Mesendoderm (in vitro differentiated cells): Measurements from ENCODE around the gene WBP2NL.

ENCODE experiments used
- DNase-seq: peaks from one replicate; pipeline ENCODE4 v3.0.0; 2013
- H2AK5ac ChIP-seq: 2 replicates; pipeline ENCODE4 v1.6.1; 2013; ENCODE audit warnings: low read length, inconsistent platforms
- H2BK120ac ChIP-seq: 2 replicates; pipeline ENCODE4 v1.6.1; 2013; ENCODE audit warnings: low read depth, mild to moderate bottlenecking, low read length, moderate library complexity, mixed read lengths
- H2BK15ac ChIP-seq: replicated peaks from 2 replicates; pipeline ENCODE4 v1.6.1; 2013; ENCODE audit warnings: low read depth, mild to moderate bottlenecking, moderate library complexity
- H2BK5ac ChIP-seq: 2 replicates; pipeline ENCODE4 v1.6.1; 2013; ENCODE audit warnings: low read length, inconsistent platforms
- H3K18ac ChIP-seq: 2 replicates; pipeline ENCODE4 v1.6.1; 2013; ENCODE audit warnings: mild to moderate bottlenecking, low read length, mixed read lengths
- H3K23ac ChIP-seq: one replicate; pipeline ENCODE4 v1.6.1; 2013; ENCODE audit warnings: low read length
- H3K27ac ChIP-seq: 2 replicates; pipeline ENCODE4 v1.5.1; 2013; ENCODE audit warnings: low read depth, mild to moderate bottlenecking, inconsistent platforms, low read length, moderate library complexity
- H3K27me3 ChIP-seq: 2 replicates; pipeline ENCODE4 v1.6.1; 2013; ENCODE audit warnings: low read length, control low read depth, mild to moderate bottlenecking, inconsistent platforms; ENCODE audit not compliant: insufficient read depth, poor library complexity
- H3K36me3 ChIP-seq: 2 replicates; pipeline ENCODE4 v1.6.1; 2013; ENCODE audit warnings: low read length, inconsistent platforms; ENCODE audit not compliant: control insufficient read depth, insufficient read depth
- H3K4ac ChIP-seq: one replicate; pipeline ENCODE4 v1.6.1; 2013; ENCODE audit warnings: low read depth, mild to moderate bottlenecking, low read length, moderate library complexity
- H3K4me1 ChIP-seq: 2 replicates; pipeline ENCODE4 v1.6.1; 2013; ENCODE audit warnings: low read depth, low read length, inconsistent platforms; ENCODE audit not compliant: control insufficient read depth
- H3K4me2 ChIP-seq: 2 replicates; pipeline ENCODE4 v1.6.1; 2013; ENCODE audit warnings: low read length
- H3K4me3 ChIP-seq: 2 replicates; pipeline ENCODE4 v1.5.1; 2013; ENCODE audit warnings: mild to moderate bottlenecking, low read length
- H3K56ac ChIP-seq: one replicate; pipeline ENCODE4 v1.6.1; 2013; ENCODE audit warnings: low read length
- H3K79me1 ChIP-seq: 2 replicates; pipeline ENCODE4 v1.6.1; 2013; ENCODE audit warnings: low read length, inconsistent platforms
- H3K79me2 ChIP-seq: 2 replicates; pipeline ENCODE4 v1.6.1; 2013; ENCODE audit warnings: mild to moderate bottlenecking, low read length; ENCODE audit not compliant: control insufficient read depth, insufficient read depth
- H3K9ac ChIP-seq: 2 replicates; pipeline ENCODE4 v1.6.1; 2013; ENCODE audit warnings: low read length, inconsistent platforms
- H4K5ac ChIP-seq: one replicate; pipeline ENCODE4 v1.6.1; 2013; ENCODE audit warnings: low read length
- H4K8ac ChIP-seq: one replicate; pipeline ENCODE4 v1.6.1; 2013; ENCODE audit warnings: low read depth, mild to moderate bottlenecking, control low read depth, low read length, moderate library complexity
- WGBS: extraction: QIAGEN DNeasy Blood & Tissue Kit; methylation state at CpG from one replicate; pipeline ENCODE4 v1.1.7; 2013; ENCODE audit warnings: low lambda C conversion rate, missing lambda C conversion rate; ENCODE audit not compliant: insufficient coverage; ENCODE audit errors: extremely low coverage; 5-methylcytosine and 5-hydroxymethylcytosine counted together

WBP2NL gene

DNA sequence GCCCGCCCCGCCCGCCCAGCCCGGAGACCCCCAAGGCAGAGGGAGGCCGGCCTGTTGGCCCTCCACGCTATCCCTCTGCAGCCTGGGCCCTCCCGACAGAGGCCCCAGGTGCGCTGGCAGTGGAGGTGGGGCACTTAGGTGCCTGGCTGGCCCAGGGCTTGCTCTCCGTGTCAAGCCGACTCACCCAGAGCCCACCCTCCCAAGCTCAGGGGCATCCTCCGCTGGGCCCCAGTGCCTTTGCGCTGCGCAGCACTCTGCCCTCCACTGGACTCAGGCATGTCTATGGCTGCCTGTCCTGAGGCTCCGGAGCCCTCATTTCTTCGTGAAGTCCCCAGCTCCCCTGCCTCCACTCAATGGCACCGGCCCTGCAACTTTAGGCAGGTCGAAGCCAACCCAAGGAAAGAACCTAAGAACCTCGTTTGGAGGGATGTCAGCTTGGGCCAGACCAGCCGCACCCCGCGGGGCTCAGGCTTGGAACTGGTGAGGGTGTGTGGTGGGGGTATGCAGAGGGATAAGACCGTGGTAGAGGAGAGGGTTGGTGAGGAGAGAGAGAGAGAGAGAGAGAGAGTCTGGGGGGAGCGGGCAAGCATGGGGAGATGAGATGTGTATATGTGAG lies 40.5 kb upstream of the WBP2NL start:
- Histone ChIP-seq H2AK5ac (no peak overlapping the region), H3K36me3 (no peaks in the 10 kb centered on the region), H3K27me3 (no peaks in the 10 kb centered on the region), H3K18ac (no peak overlapping the region), H4K5ac (no peak overlapping the region), H3K79me2 (no peaks in the 10 kb centered on the region), H2BK5ac (no peak overlapping the region), H3K4me3 (no peak overlapping the region), H3K9ac (peak overlapping the region; percentile 35), H3K4me1 (no peaks in the 10 kb centered on the region), H3K79me1 (no peaks in the 10 kb centered on the region), H3K56ac (peak overlapping the region; percentile 61), H2BK120ac (no peak overlapping the region), H2BK15ac (no peak overlapping the region), H3K4ac (peak overlapping the region; percentile 20), H3K4me2 (peak overlapping the region; percentile 11), H4K8ac (no peak overlapping the region), H3K27ac (no peak overlapping the region), H3K23ac (no peak overlapping the region)
- WGBS = no CpG with 5 or more reads among the region's 23 CpGs
- DNase-seq = no peak

DNA sequence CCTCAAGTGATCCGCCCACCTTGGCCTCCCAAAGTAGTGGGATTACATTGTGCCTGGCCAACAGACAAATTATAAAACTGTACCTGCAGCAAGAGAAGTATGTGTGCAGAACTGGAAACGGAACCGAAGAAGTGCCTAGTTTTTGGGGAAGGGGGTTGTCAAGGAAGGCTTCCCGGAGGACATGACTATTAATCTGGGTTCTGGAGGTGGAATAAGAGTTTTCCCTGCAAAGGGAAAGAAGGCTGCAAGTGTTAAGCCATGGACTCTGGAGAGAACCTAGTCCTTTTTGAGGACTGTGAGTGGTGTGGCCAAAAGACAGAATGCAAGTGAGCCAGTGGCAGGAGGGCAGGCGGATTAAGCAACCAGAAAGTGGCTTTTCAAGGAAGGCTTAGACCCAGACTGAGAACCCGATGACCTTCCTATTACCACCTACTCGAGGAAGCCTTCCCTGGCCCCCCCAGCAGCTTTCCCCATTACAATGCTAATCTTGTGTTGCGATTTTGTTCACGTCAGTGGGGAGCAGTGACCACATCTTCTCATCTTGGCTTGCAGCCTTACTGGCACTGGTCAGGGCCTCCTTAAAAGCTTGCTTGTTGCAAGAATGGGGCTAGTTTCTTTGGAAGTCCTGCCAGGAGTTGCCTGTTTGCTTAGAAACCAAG lies 35.0 kb upstream of the WBP2NL start:
- Histone ChIP-seq H3K79me1 (no peaks in the 10 kb centered on the region), H3K18ac (no peak overlapping the region), H3K9ac (no peak overlapping the region), H2BK5ac (no peak overlapping the region), H3K4ac (no peak overlapping the region), H3K4me1 (peaks cover 3% of the 10 kb centered on the region), H3K56ac (no peak overlapping the region), H3K27ac (no peak overlapping the region), H3K27me3 (no peaks in the 10 kb centered on the region), H3K4me3 (no peak overlapping the region), H3K4me2 (no peak overlapping the region), H4K8ac (no peak overlapping the region), H3K79me2 (no peaks in the 10 kb centered on the region), H3K36me3 (no peaks in the 10 kb centered on the region), H4K5ac (no peak overlapping the region), H2BK15ac (no peak overlapping the region), H3K23ac (no peak overlapping the region), H2BK120ac (no peak overlapping the region), H2AK5ac (no peak overlapping the region)
- no peak for DNase-seq
- no CpG with 5 or more reads among the region's 9 CpGs for WGBS

DNA sequence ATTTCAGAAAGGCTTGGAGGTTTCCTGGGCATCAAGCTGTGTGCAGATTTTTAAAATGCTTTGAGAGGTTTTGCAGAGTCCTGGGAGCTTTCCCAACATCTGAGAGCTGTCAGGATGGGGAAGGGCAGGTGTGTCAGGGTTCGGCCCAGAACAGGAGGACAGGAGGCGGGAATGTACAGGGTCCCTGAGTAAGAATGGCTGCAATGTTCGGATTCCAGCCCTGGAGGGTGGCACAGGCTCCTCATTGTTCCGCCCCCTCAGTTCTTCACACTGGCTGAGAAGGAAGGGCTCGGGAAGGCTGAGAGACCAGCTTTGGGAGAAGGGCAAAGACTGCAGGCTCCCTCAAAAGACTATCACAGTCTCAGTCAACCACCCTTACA lies 34.5 kb upstream of the WBP2NL start:
- no peak overlapping the region for H3K27ac ChIP-seq
- no peak overlapping the region for H3K4me2 ChIP-seq
- H3K9ac ChIP-seq = no peak overlapping the region
- no peaks in the 10 kb centered on the region for H3K27me3 ChIP-seq
- no peak overlapping the region for H2BK120ac ChIP-seq
- H4K5ac ChIP-seq = no peak overlapping the region
- no peaks in the 10 kb centered on the region for H3K36me3 ChIP-seq
- H3K23ac ChIP-seq = no peak overlapping the region
- no peak overlapping the region for H3K56ac ChIP-seq
- no CpG with 5 or more reads among the region's 5 CpGs for WGBS
- no peak overlapping the region for H2AK5ac ChIP-seq
- H2BK5ac ChIP-seq = no peak overlapping the region
- H3K79me2 ChIP-seq = no peaks in the 10 kb centered on the region
- H2BK15ac ChIP-seq = no peak overlapping the region
- no peak overlapping the region for H4K8ac ChIP-seq
- H3K4me3 ChIP-seq = no peak overlapping the region
- H3K18ac ChIP-seq = no peak overlapping the region
- H3K79me1 ChIP-seq = no peaks in the 10 kb centered on the region
- H3K4me1 ChIP-seq = peaks cover 3% of the 10 kb centered on the region
- H3K4ac ChIP-seq = no peak overlapping the region
- no peak for DNase-seq

DNA sequence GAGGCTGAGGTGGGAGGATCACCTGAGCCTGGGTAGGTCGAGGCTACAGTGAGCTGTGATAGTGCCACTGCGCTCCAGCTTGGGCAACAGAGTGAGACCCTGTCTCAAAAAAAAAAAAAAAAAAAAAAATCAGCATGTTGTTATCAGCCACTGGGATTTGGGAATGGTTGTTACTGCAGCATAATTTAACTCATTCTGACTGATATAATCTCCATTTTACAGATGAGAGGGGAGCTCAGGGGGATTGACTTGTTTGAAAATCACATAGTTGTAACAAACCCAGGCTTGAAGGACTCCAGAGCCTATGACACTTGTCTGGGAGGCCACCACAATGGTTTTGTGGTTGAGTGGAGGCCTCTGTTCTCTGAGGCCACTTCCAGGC lies 32.4 kb upstream of the WBP2NL start:
- no peak for DNase-seq
- H3K4me2 ChIP-seq = no peak overlapping the region
- H2BK120ac ChIP-seq = no peak overlapping the region
- H3K4me3 ChIP-seq = no peak overlapping the region
- H3K79me1 ChIP-seq = no peaks in the 10 kb centered on the region
- H2BK15ac ChIP-seq = no peak overlapping the region
- H3K56ac ChIP-seq = no peak overlapping the region
- H3K23ac ChIP-seq = no peak overlapping the region
- H3K27me3 ChIP-seq = no peaks in the 10 kb centered on the region
- H3K4ac ChIP-seq = no peak overlapping the region
- H3K36me3 ChIP-seq = no peaks in the 10 kb centered on the region
- H3K18ac ChIP-seq = no peak overlapping the region
- no peak overlapping the region for H2AK5ac ChIP-seq
- WGBS = no CpG with 5 or more reads among the region's 2 CpGs
- no peaks in the 10 kb centered on the region for H3K79me2 ChIP-seq
- no peak overlapping the region for H3K9ac ChIP-seq
- no peak overlapping the region for H3K27ac ChIP-seq
- H2BK5ac ChIP-seq = no peak overlapping the region
- peaks cover 3% of the 10 kb centered on the region for H3K4me1 ChIP-seq
- H4K8ac ChIP-seq = no peak overlapping the region
- H4K5ac ChIP-seq = no peak overlapping the region

DNA sequence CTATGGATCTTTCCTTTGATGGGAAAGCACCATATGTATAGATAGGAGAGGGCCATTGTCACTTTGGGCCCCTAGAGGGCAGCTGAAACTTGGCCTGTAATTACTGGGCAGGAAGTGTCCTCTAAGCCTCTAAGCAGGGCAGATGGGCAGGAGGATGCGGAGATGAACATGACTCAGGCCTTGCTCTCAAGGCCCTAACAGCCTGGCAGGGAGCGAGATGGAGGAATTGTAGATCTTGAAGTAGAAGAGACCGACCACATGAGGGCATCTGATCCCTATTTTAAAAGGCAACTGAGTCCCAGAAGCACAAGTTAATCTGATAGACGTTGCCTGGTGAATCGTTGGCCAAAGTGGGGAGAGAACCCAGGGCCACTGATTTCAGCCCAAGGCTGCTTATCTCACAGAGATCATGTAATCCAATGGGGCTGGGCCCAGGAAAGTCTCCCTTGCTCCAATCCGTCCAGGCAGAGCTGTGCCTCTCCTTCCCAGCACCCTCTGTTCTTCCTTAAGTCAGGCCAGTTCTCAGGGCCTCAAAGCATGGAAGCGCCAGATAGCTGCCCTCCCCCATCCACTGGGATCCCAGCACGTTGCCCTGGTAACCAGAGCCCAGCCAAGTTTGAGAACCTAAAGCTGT lies 31.9 kb upstream of the WBP2NL start:
- Histone ChIP-seq H3K23ac (no peak overlapping the region), H2BK120ac (no peak overlapping the region), H3K4me3 (no peak overlapping the region), H2BK15ac (no peak overlapping the region), H3K9ac (peak overlapping the region; percentile 41), H3K4ac (no peak overlapping the region), H4K5ac (no peak overlapping the region), H2BK5ac (no peak overlapping the region), H3K79me2 (no peaks in the 10 kb centered on the region), H3K79me1 (no peaks in the 10 kb centered on the region), H3K4me1 (peaks cover 3% of the 10 kb centered on the region), H3K56ac (peak overlapping the region; percentile 71), H3K18ac (no peak overlapping the region), H3K27me3 (no peaks in the 10 kb centered on the region), H3K4me2 (no peak overlapping the region), H4K8ac (no peak overlapping the region), H2AK5ac (no peak overlapping the region), H3K36me3 (no peaks in the 10 kb centered on the region), H3K27ac (no peak overlapping the region)
- peak; percentile 97 for DNase-seq
- no CpG with 5 or more reads among the region's 8 CpGs for WGBS
